Sigmoid colon (tissue), 7 donors: Measurements from ENCODE around the gene TPPP3. TPM values are rescaled to one million over a fixed set of nuclear protein-coding genes. Genes with fewer than 3 reads are reported as not detected.

ENCODE experiments used
- DNase-seq: peaks from one replicate; pipeline ENCODE4 v3.0.0-alpha.2; 2019
- H3K27ac ChIP-seq, 4 donors: fragments of 200-600 bp; sonication (generic); one replicate each; pipeline ENCODE4 v1.5.1; 2016 to 2019; ENCODE audit warnings: mild to moderate bottlenecking in 1 of 4
- H3K27me3 ChIP-seq, 3 donors: fragments of 200-600 bp; sonication (generic); one replicate each; pipeline ENCODE4 v1.5.1; 2019; ENCODE audit warnings: mild to moderate bottlenecking in 1 of 3
- H3K36me3 ChIP-seq, 4 donors: fragments of 200-600 bp; sonication (generic); one replicate each; pipeline ENCODE4 v1.5.1; 2016 to 2019
- H3K4me1 ChIP-seq, 4 donors: fragments of 200-600 bp; sonication (generic); one replicate each; pipeline ENCODE4 v1.5.1; 2017 to 2019
- H3K4me3 ChIP-seq, 4 donors: fragments of 200-600 bp; sonication (generic); one replicate each; pipeline ENCODE4 v1.5.1; 2017 to 2019; ENCODE audit warnings: mild to moderate bottlenecking in 2 of 4, moderate library complexity in 1 of 4
- H3K9me3 ChIP-seq, 4 donors: fragments of 200-600 bp in 3 of 4; sonication (generic) in 3 of 4; one replicate each; pipeline versions ENCODE4 v1.5.1 to v1.6.1; 2013 to 2019
- CTCF ChIP-seq, 4 experiments: fragments of 450-650 bp in 3 of 4; fragments of 200-600 bp in 1 of 4; IDR thresholded peaks; one replicate each; pipeline ENCODE4 v1.5.1; 2016 to 2019; ENCODE audit warnings: antibody characterized with exemption in 4 of 4, mild to moderate bottlenecking in 3 of 4, moderate library complexity in 2 of 4
- EP300 ChIP-seq, 4 donors: sonication (generic); formaldehyde crosslinking; IDR thresholded peaks; one replicate each; pipeline ENCODE4 v1.6.1; 2017; ENCODE audit warnings: antibody characterized with exemption in 4 of 4
- POLR2A ChIP-seq, 2 donors: fragments of 450-650 bp; IDR thresholded peaks; one replicate each; pipeline ENCODE4 v1.6.1; 2016; ENCODE audit warnings: antibody characterized with exemption in 2 of 2, mild to moderate bottlenecking in 2 of 2, moderate library complexity in 2 of 2
- POLR2AphosphoS5 ChIP-seq, 4 donors: sonication (generic); formaldehyde crosslinking; IDR thresholded peaks; one replicate each; pipeline ENCODE4 v1.6.1; 2017; ENCODE audit warnings: antibody characterized with exemption in 4 of 4
- WGBS, 2 donors: extraction: QIAGEN DNeasy Blood & Tissue Kit; methylation state at CpG; one replicate each; pipeline ENCODE4 v1.1.7; 2013; 5-methylcytosine and 5-hydroxymethylcytosine counted together
- intact Hi-C: fragments of 100-400 bp; cut with DNase I; formaldehyde crosslinking; loops from one replicate; pipeline ENCODE4 v1.15.1; 2023
- polyA plus RNA-seq, 3 donors: library from polyadenylated mRNA; stranded (reverse); fragments of 200-250 nt; gene quantifications; one replicate each; pipeline ENCODE4 v1.2.3, GENCODE V29; 2013
- total RNA-seq, 4 donors: library from RNA; depleted of rRNA; stranded (reverse); fragments of >200 nt; gene quantifications; one replicate each; pipeline ENCODE4 v1.1.0, GENCODE V29; 2016
- donor health status: healthy with polysubstance abuse.
- donor health status: Bipolar disorder and iron deficiency.
- donor health status: healthy.

TPPP3 gene
- total and polyA plus RNA-seq, 7 donors: 2.4 to 27.4 (median 13.6) TPM

GRCh38 chr16:67395458-67396158, 2.3 kb upstream of the TPPP3 start:
- 43 to 77% methylated on average over 13 of the region's 13 CpGs for WGBS, 2 donors
- peak overlapping the region in 3 of 4 donors; percentile 42 to 70 (median 57) for H3K27ac ChIP-seq
- peaks cover 0 to 82% (median 66%) of the 10 kb centered on the region in 4 donors for H3K4me1 ChIP-seq
- no peaks in the 10 kb centered on the region for H3K36me3 ChIP-seq
- no peaks in the 10 kb centered on the region for H3K9me3 ChIP-seq
- H3K4me3 ChIP-seq: peak overlapping the region in 1 of 4 donors; percentile 15
- TF ChIP-seq EP300 (IDR thresholded peaks at IDR 0.05): no peak
- no peak for TF ChIP-seq POLR2AphosphoS5 (IDR thresholded peaks at IDR 0.05)
- no peak for TF ChIP-seq POLR2A (IDR thresholded peaks at IDR 0.05)
- TF ChIP-seq CTCF (IDR thresholded peaks at IDR 0.05): no peak
- intact Hi-C loops: loop anchor here (5.0 kb wide), 2 partner anchors 118 to 148 kb away; partner anchors contain the start of genes FHOD1, PLEKHG4 and SLC9A5
- DNase-seq: peak; percentile 61
- peaks cover 0 to 63% (median 26%) of the 10 kb centered on the region in 3 donors for H3K27me3 ChIP-seq

GRCh38 chr16:67395105-67395457, 1.8 kb upstream of the TPPP3 start:
- no peak for DNase-seq
- no peaks in the 10 kb centered on the region for H3K9me3 ChIP-seq
- peak overlapping the region; percentile 60 to 70 (median 64) for H3K27ac ChIP-seq
- TF ChIP-seq POLR2A (IDR thresholded peaks at IDR 0.05): no peak
- no peak for TF ChIP-seq CTCF (IDR thresholded peaks at IDR 0.05)
- TF ChIP-seq POLR2AphosphoS5 (IDR thresholded peaks at IDR 0.05): no peak
- no peak for TF ChIP-seq EP300 (IDR thresholded peaks at IDR 0.05)
- H3K27me3 ChIP-seq: peaks cover 0 to 68% (median 26%) of the 10 kb centered on the region in 3 donors
- intact Hi-C loops: loop anchor here (5.0 kb wide), 2 partner anchors 118 to 148 kb away; partner anchors contain the start of genes FHOD1, PLEKHG4 and SLC9A5
- H3K4me3 ChIP-seq: peak overlapping the region in 1 of 4 donors; percentile 50
- no peaks in the 10 kb centered on the region for H3K36me3 ChIP-seq
- peaks cover 0 to 82% (median 66%) of the 10 kb centered on the region in 4 donors for H3K4me1 ChIP-seq
- 68 to 73% methylated on average over 10 of the region's 10 CpGs for WGBS, 2 donors

DNA sequence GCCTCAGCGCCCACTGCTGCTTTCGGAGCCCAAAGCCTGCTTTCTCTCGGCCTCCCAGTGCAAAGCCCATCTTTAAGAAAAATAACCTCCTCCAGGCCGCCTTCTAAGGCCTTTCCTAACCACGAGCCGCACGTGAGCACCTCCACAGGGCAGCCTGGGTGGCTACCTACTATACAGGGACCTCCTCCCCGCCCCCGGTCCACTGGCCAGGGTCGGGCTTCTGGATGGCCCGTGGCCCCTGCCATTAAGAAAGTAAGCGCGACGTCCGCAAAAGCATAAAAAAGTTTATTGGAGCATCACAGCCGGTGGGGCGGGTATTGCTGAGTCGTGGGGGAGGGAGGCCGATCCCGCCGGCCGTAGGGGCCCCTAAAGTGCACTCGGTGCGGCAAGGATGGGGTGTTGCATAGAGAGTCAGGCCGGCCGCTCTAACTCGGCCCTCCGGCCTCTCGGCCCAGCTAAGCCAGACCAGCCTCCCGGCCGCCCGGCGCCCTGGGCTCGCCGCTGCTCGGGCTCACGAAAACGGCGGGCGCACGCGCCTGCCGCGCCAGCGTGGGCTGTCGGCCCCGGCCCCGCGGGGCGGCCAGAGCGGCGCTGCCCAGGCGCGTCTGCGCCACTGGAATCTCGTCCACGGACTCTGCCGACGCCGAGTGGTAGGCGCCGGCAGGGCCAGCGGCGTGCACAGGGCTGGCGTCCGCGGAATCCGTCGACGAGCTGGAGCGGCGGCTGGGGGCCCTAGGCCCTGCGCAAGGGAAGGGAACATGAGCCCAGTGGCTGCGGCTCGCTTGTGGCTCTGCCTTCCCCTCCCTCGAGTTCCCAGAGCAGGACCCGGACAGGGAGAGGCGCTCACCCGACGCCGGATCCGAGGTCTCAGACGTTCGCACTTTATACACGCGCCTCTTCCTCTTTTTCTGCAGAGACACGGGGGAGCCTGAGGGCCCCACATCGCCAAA, 1.1 kb upstream of the TPPP3 start:
- Histone ChIP-seq H3K36me3 (no peaks in the 10 kb centered on the region), H3K27me3 (peaks cover 0 to 68% (median 26%) of the 10 kb centered on the region in 3 donors), H3K4me3 (peak overlapping the region in 2 of 4 donors; percentile 42 to 50), H3K4me1 (peaks cover 0 to 77% (median 62%) of the 10 kb centered on the region in 4 donors), H3K9me3 (no peaks in the 10 kb centered on the region), H3K27ac (peak overlapping the region; percentile 60 to 82 (median 64))
- 32 to 65% methylated on average over 88 of the region's 88 CpGs for WGBS, 2 donors
- peak; percentile 70 for DNase-seq
- no peak for TF ChIP-seq CTCF (IDR thresholded peaks at IDR 0.05)
- TF ChIP-seq POLR2A (IDR thresholded peaks at IDR 0.05): no peak
- no peak for TF ChIP-seq POLR2AphosphoS5 (IDR thresholded peaks at IDR 0.05)
- no peak for TF ChIP-seq EP300 (IDR thresholded peaks at IDR 0.05)
- intact Hi-C loops: loop anchor here (5.0 kb wide), 2 partner anchors 117 to 147 kb away; partner anchors contain the start of genes FHOD1, PLEKHG4 and SLC9A5

DNA sequence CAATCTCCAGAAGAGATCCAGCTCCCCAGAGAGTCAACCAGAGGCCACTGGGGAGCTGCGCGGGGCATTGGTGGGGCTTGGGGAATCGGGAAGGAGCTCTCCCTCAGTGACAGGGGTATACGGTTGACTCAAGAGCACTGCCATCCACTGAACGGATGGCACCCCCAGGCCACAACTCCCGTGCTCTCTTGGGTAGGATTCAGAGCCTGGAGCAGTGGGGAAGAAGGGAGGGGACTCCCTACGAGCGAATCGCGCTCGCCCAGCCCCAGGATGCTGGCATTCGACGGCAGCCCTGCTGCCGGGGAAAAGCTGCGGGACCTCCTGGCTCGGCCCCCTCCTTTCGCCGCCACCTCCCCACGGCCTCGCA, 473 bp upstream of the TPPP3 start:
- H3K36me3 ChIP-seq: no peaks in the 10 kb centered on the region
- peaks cover 0 to 70% (median 56%) of the 10 kb centered on the region in 4 donors for H3K4me1 ChIP-seq
- no peak for TF ChIP-seq POLR2AphosphoS5 (IDR thresholded peaks at IDR 0.05)
- no peak for TF ChIP-seq EP300 (IDR thresholded peaks at IDR 0.05)
- TF ChIP-seq POLR2A (IDR thresholded peaks at IDR 0.05): no peak
- TF ChIP-seq CTCF (IDR thresholded peaks at IDR 0.05): no peak
- intact Hi-C loops: no loop called here
- 11 to 19% methylated on average over 20 of the region's 20 CpGs for WGBS, 2 donors
- H3K9me3 ChIP-seq: no peaks in the 10 kb centered on the region
- H3K27me3 ChIP-seq: peaks cover 0 to 68% (median 26%) of the 10 kb centered on the region in 3 donors
- H3K27ac ChIP-seq: peak overlapping the region; percentile 60 to 82 (median 64)
- H3K4me3 ChIP-seq: peak overlapping the region; percentile 9 to 50 (median 38)
- DNase-seq: no peak
